DLD1 (cell line): ENCODE data around the gene SMIM41.

Source experiments
- in situ Hi-C: cut with HindIII; loops from 2 replicates; pipeline ENCODE4 v1.10.0; 2017; ENCODE audit warnings: low sequenced_read_pairs

SMIM41 gene

DNA sequence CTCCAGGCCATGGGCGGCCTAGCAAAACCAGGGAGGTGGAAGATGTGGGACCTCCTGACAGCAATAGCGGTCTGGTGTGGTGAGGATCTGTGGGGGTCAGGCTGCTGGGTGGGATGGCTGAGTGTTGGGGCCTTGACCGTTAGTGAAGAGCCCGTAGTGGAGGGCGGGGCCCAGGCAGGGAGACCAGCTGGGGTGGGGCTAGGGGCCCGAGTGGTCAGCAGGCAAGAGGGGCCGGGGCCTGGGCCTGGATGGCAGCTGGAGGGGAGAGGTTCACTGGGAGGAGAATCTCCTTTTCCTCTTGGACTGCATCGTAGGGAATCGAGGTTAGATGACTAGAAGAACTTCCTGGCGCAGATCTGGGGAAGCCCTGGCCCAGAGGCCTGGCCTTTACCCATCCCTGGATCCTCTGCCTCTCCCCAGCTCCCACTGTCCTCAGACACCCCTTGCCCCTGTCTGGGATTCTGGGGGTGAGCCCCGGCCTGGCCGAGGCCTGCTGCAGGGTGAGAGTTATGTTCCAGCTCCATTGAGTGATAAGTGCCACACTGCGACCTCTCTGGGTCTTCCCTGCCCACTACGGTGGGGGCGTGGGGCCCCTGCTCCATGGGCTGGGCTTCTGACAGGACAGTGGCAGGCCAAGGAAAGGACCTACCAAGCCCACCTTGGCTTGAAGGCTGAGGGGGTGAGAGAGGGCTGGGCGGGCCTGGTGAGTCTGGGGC, 65.2 kb downstream of the SMIM41 start:
- in situ Hi-C loops, result no loop called here

DNA sequence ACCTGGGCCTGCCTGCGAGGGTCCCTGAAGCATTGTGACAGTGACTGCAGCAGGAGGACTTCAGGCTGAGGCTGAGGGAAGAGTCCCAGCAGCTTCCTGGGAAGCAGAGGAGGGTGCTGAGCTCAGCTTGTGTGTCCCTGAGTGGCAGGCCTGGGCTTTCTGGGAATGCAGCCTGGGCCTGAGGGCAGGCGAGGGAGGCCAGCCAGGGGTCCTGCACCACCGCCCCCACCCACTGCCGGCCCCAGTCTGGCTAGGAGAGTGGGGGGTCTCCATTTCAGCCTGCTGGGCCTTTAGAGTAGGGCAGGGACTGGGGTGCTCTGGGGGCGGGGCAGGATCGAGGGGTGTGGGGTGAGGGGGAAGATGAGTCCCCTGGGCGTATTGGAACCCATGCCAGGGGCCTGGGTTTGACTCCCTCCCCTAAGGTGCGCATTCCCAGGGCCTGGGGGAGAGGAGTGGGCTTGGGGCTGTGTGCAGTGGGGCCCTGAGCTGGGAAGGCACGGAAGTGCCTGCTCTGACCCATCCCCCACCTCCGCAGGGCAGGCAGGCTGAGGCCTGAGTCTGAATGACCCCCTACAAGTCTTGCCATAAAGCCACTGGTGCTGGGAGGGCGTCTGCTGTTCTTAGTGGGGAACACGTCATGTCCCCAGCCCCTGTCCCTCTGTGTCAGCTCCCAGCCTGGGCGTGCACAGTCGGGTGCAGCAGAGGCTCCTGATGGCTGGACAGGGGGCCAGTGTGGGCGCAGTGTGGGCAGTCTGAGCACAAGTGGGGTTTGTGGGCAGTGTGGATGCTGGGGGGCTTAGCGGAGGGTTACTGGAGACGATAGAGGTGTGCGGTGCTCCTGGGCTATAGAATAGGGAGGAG, 66.0 kb downstream of the SMIM41 start:
- in situ Hi-C loops, result no loop called here

DNA sequence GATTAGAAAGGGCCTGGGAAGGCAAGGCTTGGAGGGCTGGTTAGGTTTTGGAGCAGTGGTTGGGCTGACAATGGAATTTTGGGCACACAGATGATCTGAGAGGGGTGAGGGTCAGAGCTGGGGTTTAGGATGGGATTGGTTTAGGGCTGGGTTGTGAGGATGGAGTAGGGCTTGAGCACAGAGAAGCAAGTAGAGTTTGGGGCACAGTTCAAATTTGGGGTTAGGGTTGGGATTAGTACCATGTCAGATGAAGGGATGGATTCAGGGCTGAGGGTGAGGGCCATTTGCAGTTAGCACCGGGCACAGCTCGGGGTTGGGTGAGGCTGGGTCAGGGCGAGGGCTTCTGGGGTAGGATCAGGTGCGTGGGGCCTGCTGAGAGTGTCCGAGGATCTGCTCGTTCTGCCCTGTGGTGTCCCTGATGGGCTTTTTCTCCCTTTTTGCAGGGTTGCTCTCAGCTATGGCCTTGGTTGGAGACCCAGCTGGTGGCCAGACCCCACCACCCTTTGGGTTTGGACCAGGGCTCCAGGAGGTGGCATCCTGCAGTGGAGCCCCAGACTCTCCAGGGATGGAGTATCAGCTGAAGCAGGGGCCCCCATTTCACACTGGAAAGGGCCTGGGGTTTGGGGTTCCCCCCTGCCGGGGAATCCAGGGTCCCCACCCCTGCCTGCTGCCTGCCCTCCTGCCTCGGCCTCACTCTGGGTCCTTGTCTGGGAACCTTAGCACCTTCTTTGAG, 66.8 kb downstream of the SMIM41 start:
- in situ Hi-C loops, result no loop called here

DNA sequence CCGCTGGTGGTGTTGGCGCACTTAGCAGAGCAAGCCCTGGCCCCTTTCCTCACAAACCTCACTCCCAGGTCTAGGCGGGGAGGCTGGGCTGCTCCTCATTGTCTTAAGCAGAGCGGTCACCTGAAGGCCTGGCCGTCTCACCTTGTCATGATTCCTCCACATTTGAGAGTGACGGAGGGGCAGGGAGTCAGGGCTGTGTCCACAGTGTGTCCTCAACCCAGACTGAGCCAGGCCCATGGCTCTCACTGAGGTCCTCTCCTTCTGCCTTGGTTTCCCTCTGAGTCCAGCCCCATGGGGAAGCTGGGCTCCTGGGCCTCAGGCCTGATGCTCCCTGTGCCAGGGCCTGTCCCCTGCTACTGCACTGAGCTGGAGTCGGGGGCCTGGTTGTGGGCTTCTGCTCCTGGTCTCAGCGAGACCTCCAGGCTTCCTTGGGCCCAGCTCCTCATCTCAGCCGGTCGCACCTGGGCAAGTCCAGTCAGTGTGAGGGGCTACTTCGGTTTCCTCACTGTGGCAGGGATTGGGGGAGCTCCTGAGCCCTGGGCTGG, 67.4 kb downstream of the SMIM41 start:
- in situ Hi-C loops, result no loop called here

DNA sequence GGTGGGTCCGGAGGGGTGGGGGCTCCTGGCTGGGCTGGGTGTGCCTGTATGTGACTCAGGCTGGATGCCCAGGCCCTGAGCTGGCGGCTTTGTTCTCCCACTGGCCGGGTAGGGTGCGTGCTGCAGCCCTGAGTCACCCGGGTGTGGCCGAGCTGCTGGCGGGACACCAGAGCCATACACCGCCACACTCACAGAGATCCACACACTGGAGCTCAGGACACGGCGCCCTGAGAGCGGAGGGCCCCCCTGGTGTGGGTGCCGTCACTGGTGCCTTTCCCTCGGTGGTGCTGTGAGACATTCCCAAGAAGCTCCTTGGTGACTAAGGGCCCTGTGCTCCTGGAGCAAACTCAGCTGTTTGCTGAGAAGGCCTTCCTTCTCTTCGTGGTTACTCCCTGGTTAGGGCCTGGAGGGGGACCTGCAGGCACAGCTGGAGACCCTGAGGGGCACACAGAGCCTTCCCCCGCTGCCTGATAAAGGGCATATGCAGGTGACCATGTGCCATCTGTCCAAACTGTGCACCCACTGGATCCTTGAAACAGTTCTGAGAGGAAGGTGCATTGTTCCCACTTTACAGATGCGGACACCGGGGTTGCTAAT, 68.0 kb downstream of the SMIM41 start:
- in situ Hi-C loops, result no loop called here

DNA sequence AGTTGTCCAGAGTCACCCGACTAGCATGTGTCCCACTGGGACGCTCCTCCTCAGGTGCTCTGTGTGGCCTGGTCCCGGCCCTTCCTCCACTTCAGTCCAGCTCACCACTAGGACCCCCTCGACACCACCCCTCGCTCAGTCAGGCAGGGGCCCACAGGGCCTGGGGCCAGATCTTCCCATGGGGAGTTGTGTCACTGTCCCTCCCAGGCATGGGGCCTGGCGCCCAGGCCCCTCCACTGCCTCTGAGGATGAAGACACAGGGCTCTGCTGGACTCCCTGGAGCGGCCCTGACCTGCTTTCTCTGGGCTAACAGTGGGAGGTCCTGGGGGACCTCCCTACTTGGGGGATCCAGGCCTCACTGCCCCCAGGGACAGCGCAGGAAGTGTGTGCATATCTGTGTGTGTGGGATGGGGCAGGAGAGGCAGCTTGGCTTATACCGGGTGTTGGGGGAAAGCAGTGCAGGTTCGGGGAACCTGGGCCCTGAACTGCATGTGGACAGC, 68.5 kb downstream of the SMIM41 start:
- in situ Hi-C loops, result no loop called here

DNA sequence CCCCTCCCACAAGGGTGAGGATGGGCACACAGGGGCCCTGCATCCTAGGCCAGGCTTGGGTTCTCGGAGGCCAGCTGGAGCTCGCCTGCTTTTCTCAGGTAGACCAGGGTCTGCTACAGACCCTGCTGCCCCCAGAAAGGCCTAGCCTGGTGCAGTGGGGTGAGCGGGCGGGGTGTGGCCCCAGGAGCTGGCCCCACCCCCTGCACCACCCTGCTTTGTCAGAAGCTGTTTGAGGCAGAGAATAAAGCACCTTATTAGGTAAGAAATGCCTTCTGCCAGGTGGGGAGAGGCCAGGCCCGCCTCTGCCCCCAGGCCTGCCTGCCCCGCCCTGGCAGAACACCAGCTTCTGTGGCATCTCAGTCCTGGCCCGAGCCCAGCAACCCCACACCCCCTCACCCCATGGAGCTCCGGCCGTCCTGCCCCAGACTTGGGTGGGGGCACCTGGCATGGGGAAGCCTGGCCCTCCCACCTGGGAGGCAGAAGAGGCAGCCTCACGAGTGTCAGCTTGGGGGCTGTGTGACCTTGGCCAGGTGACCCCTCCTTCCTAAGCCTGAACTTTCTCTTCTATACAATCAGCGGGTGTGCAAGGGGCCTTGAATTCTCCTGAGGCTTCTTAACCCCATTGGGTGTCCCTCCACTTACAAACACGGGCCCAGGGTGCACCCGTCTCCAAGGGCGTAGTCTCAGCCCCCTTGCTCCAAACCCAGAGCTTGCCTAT, 69.1 kb downstream of the SMIM41 start:
- in situ Hi-C loops, result no loop called here

DNA sequence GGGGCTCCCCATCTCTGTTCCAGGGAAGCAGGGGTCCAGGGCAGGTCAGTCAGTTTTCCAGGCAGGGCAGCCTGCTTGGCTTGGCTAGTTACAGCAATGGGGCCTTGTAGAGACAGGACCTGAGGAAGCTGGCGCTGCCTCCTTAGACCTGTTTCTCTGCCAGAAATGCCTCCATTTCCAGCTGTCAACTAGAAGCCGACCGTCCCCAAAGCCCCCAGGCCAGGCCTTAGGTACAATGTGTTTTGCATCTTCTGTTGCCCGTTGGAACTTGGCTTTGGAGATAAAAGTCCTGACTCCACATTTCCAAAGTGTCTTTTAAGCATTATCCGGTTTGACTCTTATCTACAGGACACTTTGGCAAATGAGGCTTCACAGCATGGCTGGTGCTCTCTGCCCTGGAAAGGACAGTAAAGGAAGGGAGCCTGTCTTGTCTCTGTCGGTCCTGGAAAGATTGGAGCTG, 69.7 kb downstream of the SMIM41 start:
- in situ Hi-C loops, result no loop called here

DNA sequence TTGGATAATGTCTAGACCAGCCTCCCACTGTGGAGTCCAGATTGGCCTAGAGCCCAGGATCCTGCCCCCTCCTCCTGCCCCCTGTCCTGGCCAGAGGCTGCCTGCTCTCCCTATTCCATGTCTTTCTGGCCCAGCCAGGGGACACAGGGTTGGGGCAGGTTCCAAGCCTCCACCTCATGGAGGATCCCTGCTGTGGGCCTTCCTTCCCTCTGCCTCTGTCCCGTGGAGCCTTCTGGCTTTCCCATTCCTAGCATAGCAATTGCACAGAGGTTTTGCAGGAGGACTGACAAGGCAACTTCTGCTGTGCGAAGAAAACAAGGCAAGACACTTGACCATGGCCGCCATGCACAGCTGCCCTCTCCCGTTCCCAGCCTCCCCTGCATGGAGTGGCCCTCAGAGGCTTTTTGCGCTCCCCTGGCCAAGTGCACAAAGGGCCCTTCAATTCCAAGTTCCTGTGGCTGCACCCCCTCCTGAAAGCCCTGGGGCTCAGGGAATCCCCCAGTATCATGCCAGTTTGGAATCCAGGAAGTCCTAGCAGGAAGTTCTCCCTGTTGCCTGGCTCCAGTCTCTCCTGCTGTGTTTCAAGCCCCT, 70.2 kb downstream of the SMIM41 start:
- in situ Hi-C loops, result no loop called here

DNA sequence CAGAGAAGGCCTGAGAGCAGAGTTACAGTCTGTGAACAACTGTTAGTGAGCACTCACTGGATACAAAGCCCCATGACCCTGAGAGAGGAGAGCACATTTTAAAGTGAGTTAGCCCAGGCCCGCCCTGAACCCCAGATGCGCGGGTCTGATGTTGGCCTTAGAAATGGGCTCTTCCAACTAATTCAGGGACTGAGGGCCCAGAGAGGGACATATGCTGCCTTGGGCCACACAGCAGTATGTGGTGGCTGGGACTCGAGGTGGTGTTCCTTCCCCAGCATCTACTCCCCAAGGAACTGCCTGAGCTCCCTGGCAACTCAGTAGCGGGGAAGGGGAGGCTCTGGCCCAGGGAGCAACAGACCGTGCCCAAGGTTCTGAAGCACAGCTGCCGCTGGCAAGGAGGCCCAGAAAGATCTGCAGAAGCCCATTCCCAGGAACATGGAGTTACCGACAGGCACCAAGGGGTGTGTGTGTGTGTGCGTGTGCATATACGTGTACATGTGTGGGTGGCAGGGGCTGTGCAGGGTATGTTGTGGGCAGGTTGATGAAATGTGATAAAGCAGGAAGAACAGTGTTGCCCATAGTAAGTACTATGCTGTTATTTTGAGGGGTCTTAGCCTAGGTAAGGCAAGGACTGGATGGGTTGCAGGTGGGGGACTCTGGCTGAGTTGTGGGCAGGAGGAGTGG, 71.8 kb downstream of the SMIM41 start:
- in situ Hi-C loops, result no loop called here

DNA sequence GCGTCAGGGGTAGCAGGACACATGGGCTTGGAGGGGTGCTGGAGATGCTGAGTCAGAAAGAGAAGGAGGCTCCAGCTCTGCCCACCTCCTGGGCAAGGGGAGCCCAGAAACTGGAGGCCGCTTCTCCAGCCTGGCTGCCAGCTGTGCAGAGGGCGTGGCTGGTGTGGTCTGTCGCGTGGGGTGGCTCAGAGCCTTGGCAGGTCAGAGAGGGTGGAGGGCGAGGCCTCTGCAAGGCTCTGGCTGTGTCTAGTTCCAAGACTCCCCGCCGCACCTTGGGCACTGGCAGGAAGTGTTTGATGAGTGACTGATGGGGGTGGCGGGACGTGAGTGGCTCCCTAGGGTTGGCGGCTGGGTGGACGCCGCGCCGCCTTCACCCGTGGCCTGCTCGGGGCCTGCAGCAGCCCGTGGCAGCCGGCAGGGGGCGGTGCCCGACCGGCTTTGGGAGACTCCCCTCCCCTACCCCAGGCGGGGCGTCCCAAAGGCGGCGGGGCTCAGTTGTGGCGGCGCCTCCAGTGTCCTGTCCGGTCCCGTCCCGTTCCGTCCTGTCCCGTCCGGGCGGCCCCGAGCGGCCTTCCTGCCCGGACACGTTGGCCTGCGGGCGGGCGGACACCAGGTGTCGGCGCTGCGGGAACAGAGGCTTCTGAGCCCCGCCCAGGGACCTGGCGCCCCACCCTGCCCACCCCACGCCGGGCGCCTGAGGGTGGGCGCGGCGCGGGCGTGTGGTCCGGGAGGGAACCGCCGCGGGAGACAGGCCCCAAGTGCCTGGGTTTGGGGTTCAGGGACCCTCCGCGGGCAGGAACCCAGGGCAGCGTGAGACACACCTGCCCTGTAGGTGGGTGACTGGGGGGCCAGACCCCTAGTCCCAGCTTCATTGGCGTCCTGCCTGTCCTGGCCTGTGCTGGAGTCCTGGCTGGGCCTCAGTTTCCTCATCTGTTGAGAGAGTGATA, 72.6 kb downstream of the SMIM41 start:
- in situ Hi-C loops, result no loop called here

DNA sequence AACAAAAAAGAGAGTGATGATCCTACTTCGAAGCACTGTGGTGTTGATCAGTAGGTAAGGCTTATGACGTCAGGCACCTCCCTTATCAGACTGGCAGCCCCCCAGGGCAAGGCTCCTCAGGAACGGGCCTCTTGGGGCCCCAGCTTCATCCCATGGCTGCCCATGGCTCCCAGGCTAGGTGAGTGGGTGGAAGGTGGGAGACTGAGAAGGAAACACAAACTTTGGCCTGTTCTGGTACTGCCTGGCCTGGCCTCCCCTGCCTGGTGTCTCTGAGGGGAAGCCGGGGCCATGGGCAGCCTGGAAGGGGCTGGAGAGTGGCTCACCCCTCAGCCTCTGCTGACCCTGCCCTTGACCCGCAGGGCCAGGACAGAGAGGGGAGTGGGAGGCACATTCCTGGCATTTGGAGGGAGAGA, 73.4 kb downstream of the SMIM41 start:
- in situ Hi-C loops, result no loop called here

DNA sequence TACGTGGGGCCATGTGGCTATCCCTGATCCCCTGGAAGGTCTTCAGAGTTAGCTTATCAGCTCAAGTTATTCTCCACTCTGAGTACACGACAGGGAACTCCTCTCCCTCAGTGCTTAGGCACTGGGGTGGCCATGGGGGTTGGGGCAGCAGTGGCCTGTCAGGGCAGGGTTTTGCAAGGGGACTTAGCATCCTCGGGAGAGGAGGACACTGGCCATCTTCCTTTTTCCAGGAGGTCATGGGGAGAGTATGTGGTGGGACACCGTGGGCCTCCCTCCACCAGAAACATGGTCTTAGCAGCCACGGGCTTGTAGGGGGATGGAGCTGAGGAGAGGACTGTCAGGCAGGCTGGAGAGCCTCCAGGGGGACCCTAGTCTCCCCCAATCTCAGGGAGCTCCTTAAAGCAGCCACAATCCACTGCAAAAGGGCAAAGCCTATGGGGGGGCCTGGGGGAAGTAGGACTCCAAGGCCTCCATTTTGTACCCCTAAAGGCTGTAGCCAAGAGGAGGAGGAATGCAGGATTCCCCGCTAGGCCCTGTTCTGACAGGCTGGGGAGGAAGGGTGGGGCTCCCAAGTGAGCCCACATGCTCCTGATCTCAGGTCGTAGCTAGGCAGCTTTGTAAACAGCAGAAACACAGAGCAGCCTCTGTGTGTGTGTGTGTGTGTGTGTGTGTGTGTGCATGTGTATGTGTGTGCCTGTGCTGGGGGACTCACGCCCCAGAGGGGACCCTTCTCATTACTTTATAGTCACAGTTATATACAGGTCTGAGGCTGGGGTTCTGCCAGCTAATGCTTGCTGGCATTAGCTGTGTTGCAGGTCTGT, 75.8 kb downstream of the SMIM41 start:
- in situ Hi-C loops, result no loop called here

DNA sequence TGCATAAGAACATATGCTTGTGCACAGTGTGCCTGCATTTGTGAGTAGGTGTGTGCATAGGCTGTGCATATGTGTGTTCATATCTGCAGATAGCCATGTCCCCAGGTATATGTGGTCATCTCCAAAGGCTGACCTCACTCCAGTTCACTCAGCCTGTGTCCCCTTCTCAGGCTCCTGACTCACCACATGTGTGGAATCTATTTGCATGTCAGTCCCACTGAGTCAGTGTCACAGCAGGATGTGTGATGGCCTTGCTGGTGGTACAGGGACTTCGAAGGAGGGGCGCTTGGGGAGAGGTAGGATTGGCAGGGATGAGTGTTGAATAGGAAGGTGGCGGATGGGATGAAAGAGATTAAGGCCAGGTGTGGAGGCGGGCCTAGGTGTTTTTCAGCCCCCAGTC, 76.8 kb downstream of the SMIM41 start:
- in situ Hi-C loops, result no loop called here

DNA sequence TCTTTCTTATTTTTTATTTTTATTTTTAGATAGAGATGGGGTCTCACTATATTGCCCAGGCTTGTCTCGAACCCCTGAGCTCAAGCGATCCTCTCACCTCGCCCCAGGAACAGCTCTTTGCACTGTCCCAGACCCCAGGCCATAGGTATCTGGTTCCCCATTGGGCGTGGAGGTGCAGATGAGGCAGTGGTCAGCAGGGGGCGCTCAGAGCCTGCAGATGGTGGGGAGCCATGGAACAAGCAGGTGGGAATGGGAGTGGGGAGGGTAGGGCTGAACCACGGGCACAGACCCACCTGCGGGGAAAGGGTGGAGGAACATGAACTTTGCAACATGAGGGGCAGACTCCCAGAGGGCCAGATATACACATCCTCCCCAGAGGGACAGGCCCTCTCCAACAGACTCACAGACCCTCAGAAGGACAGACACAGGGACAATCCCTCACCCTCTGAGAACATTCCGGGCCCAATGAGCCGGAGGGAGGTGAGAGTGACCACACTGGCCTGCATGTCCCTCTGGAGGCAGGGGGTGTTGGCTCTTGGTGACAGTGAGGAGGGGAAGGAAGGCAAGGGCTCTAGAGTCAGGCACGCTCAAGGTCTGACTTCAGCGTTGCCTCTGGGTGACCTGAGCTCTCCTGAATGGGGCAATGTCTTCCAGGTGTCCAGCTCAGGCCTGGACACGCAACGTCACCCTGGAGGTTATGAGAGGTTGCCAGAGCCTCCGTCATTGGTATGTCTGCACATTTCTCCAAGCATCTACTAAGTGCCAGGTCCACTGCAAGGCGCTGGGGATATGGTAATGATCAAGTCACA, 77.5 kb downstream of the SMIM41 start:
- in situ Hi-C loops, result no loop called here

DNA sequence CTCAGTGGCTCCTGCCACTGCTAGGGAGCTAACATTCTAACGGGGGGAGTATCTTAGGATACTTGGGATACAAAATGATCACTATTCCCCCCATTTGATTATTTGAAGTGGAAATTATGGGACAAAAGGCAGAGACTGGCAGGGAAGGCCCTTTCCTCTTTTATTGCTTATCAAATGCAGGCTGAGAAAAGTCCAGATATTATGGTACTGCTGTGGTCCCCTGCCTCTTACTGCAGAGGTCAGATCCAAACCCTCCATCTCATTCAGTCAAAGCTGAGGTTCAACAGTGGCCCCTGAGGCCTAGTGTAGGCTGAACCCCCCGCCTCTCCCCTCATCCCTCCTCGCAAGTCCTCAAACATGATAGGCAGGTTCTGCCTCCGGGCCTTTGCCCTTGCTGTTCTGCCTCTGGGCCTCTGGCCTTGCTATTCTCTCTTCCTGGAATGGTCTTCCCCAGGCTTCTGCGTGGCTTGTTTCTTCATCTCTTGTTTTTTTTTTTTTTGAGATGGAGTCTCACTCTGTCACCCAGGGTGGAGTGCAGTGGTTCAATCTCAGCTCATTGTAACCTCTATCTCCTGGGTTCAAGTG, 78.2 kb downstream of the SMIM41 start:
- in situ Hi-C loops, result no loop called here
